IMR-90 (cell line): Measurements from ENCODE around the gene AMBRA1.

ENCODE experiments used
- BHLHE40 ChIP-seq: fragments of 150-350 bp; IDR thresholded peaks from 2 replicates; pipeline ENCODE4 v1.6.1; 2016; ENCODE audit warnings: mild to moderate bottlenecking, low read depth, low read length
- CEBPB ChIP-seq: IDR thresholded peaks from 2 replicates; pipeline ENCODE4 v1.6.1; 2012; ENCODE audit warnings: low read depth, low read length, improper control_type of control experiment
- MAFK ChIP-seq: IDR thresholded peaks from 2 replicates; pipeline ENCODE4 v1.6.1; 2012; ENCODE audit warnings: low read depth, low read length, improper control_type of control experiment
- MAZ ChIP-seq: IDR thresholded peaks from 2 replicates; pipeline ENCODE4 v1.6.1; 2012; ENCODE audit warnings: low read depth, mild to moderate bottlenecking, low read length, improper control_type of control experiment, moderate library complexity, borderline replicate concordance
- MXI1 ChIP-seq: IDR thresholded peaks from 2 replicates; pipeline ENCODE4 v1.6.1; 2012; ENCODE audit warnings: low read depth, mild to moderate bottlenecking, low read length, moderate library complexity, borderline replicate concordance
- NFE2L2 ChIP-seq: fragments of 150-350 bp; IDR thresholded peaks from 2 replicates; pipeline ENCODE4 v1.6.1; 2016; ENCODE audit warnings: low read depth, mild to moderate bottlenecking, low read length
- POLR2A ChIP-seq: IDR thresholded peaks from 2 replicates; pipeline ENCODE4 v1.6.1; 2012; ENCODE audit warnings: mild to moderate bottlenecking, low read depth, low read length
- RAD21 ChIP-seq: IDR thresholded peaks from 2 replicates; pipeline ENCODE4 v1.6.1; 2012; ENCODE audit warnings: low read length, improper control_type of control experiment
- RCOR1 ChIP-seq: IDR thresholded peaks from 2 replicates; pipeline ENCODE4 v1.6.1; 2012; ENCODE audit warnings: mild to moderate bottlenecking, low read length, improper control_type of control experiment; ENCODE audit not compliant: insufficient replicate concordance
- RFX5 ChIP-seq: IDR thresholded peaks from 2 replicates; pipeline ENCODE4 v1.8.0; 2012; ENCODE audit warnings: low read depth, mild to moderate bottlenecking, low read length, moderate library complexity
- TF ChIP-seq, protein P1 (sequence below): conservative IDR thresholded peaks from 2 replicates; pipeline ENCODE4 v1.5.1; 2012; ENCODE audit warnings: mild to moderate bottlenecking, low read depth, low read length, improper control_type of control experiment
- TF ChIP-seq, protein P2 (sequence below): fragments of 150-350 bp; IDR thresholded peaks from 2 replicates; pipeline ENCODE4 v1.6.1; 2017; ENCODE audit warnings: mild to moderate bottlenecking, antibody characterized with exemption, low read length, low read depth
- TF ChIP-seq, protein P3 (sequence below): fragments of 150-350 bp; IDR thresholded peaks from 2 replicates; pipeline ENCODE4 v1.6.1; 2016; ENCODE audit warnings: low read depth, mild to moderate bottlenecking, low read length, moderate library complexity, borderline replicate concordance

DNA sequence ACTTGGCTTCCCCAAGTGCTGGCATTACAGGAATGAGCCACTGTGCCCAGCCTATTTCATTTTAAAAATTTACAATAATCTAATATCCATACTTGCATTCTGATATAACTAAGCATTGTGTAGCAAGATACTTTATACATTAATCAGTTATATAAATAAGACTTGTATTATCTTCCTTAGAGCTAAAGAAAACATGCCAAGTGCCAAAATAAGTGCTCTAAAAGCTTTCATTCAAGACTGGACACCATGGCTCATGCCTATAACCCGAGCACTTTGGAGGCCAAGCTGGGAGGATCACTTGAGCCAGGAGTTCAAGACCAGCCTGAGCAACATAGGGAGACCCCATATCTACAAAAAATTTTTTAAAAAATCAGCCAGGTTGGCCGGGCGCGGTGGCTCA is 123.9 kb downstream of the AMBRA1 start:
- TF ChIP-seq, protein P1, sequence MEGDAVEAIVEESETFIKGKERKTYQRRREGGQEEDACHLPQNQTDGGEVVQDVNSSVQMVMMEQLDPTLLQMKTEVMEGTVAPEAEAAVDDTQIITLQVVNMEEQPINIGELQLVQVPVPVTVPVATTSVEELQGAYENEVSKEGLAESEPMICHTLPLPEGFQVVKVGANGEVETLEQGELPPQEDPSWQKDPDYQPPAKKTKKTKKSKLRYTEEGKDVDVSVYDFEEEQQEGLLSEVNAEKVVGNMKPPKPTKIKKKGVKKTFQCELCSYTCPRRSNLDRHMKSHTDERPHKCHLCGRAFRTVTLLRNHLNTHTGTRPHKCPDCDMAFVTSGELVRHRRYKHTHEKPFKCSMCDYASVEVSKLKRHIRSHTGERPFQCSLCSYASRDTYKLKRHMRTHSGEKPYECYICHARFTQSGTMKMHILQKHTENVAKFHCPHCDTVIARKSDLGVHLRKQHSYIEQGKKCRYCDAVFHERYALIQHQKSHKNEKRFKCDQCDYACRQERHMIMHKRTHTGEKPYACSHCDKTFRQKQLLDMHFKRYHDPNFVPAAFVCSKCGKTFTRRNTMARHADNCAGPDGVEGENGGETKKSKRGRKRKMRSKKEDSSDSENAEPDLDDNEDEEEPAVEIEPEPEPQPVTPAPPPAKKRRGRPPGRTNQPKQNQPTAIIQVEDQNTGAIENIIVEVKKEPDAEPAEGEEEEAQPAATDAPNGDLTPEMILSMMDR: no peak
- TF ChIP-seq CEBPB (no peak), POLR2A (no peak), NFE2L2 (no peak), RAD21 (no peak), MAFK (no peak), MAZ (no peak), RFX5 (no peak), RCOR1 (no peak), BHLHE40 (no peak), MXI1 (no peak)
- TF ChIP-seq, protein P2, sequence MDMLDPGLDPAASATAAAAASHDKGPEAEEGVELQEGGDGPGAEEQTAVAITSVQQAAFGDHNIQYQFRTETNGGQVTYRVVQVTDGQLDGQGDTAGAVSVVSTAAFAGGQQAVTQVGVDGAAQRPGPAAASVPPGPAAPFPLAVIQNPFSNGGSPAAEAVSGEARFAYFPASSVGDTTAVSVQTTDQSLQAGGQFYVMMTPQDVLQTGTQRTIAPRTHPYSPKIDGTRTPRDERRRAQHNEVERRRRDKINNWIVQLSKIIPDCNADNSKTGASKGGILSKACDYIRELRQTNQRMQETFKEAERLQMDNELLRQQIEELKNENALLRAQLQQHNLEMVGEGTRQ: no peak
- TF ChIP-seq, protein P3, sequence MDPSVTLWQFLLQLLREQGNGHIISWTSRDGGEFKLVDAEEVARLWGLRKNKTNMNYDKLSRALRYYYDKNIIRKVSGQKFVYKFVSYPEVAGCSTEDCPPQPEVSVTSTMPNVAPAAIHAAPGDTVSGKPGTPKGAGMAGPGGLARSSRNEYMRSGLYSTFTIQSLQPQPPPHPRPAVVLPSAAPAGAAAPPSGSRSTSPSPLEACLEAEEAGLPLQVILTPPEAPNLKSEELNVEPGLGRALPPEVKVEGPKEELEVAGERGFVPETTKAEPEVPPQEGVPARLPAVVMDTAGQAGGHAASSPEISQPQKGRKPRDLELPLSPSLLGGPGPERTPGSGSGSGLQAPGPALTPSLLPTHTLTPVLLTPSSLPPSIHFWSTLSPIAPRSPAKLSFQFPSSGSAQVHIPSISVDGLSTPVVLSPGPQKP: no peak
